SK-N-MC (cell line): ENCODE measurements around the gene SNAI3.

ENCODE experiments used
- DNase-seq: peaks from one replicate; pipeline ENCODE4 v3.0.0-alpha.2; 2011; ENCODE audit warnings: low read depth, low spot score
- H3K27ac ChIP-seq: fragments of 200-600 bp; sonication (generic); 2 replicates; pipeline ENCODE4 v1.5.1; 2016; ENCODE audit warnings: mixed run types
- H3K36me3 ChIP-seq: fragments of 200-600 bp; sonication (generic); 2 replicates; pipeline ENCODE4 v1.6.1; 2017; ENCODE audit warnings: antibody characterized with exemption, low read length, mixed read lengths; ENCODE audit not compliant: insufficient read depth
- H3K4me3 ChIP-seq: fragments of 200-600 bp; sonication (generic); 2 replicates; pipeline ENCODE4 v1.5.1; 2016
- H3K9ac ChIP-seq: fragments of 200-600 bp; sonication (generic); 2 replicates; pipeline ENCODE4 v1.8.0; 2017; ENCODE audit warnings: mixed run types, mixed read lengths; ENCODE audit not compliant: insufficient read length
- H3K9me3 ChIP-seq: fragments of 200-600 bp; sonication (generic); 2 replicates; pipeline ENCODE4 v1.6.1; 2017; ENCODE audit warnings: low read depth, mild to moderate bottlenecking, antibody characterized with exemption, low read length, moderate library complexity, mixed read lengths
- EZH2 ChIP-seq: fragments of 200-600 bp; sonication (generic); IDR thresholded peaks from one replicate; pipeline ENCODE4 v1.6.1; 2017; ENCODE audit warnings: antibody characterized with exemption
- FOXP2 ChIP-seq: optimal IDR thresholded peaks from 2 replicates; pipeline ENCODE3; 2011; ENCODE audit warnings: mild to moderate bottlenecking, moderate library complexity; ENCODE audit not compliant: insufficient read depth; ENCODE audit errors: extremely low read length, control extremely low read depth
- POLR2AphosphoS5 ChIP-seq: IDR thresholded peaks from 2 replicates; pipeline ENCODE4 v1.6.1; 2012; ENCODE audit warnings: mild to moderate bottlenecking, low read depth, low read length, borderline replicate concordance

Gene SNAI3

DNA sequence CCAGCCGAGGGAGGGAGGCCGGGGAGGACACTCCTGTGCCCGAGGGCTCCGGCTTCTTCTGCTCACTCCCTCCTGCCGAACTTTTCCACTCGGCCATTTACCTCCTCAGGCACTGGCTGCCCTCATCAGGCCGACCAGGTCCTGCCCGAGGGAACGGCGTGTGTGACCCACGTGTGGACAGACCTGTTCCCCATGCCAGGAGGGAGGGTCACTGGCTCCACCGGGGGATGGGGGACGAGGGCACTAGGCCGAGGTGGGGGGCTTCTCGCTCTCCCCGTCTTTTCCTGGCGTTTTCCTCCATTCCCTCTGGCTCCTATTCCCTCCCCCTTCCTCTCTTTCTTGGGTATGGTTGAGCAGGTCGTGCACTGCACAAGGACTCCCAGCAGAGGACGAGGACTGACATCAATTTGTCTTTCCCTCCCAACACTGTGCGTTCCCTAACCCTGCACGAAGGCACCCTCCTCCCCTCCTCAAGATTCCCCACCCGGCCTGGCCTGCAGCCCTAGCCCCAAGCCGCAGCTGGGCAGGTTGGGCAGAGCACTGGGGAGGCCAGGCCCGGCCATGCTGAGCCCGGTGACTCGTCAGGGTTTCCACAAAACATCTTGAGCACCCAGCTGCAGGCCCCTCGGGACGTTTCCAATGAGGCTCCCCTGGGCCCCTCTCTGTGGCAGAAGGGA lies 51.2 kb downstream of the SNAI3 start:
- TF ChIP-seq FOXP2 (no peak), EZH2 (no peak), POLR2AphosphoS5 (no peak)
- Histone ChIP-seq H3K9me3 (no peaks in the 10 kb centered on the region), H3K27ac (no peak overlapping the region), H3K9ac (no peak overlapping the region), H3K36me3 (no peaks in the 10 kb centered on the region), H3K4me3 (no peak overlapping the region)
- no peak for DNase-seq

DNA sequence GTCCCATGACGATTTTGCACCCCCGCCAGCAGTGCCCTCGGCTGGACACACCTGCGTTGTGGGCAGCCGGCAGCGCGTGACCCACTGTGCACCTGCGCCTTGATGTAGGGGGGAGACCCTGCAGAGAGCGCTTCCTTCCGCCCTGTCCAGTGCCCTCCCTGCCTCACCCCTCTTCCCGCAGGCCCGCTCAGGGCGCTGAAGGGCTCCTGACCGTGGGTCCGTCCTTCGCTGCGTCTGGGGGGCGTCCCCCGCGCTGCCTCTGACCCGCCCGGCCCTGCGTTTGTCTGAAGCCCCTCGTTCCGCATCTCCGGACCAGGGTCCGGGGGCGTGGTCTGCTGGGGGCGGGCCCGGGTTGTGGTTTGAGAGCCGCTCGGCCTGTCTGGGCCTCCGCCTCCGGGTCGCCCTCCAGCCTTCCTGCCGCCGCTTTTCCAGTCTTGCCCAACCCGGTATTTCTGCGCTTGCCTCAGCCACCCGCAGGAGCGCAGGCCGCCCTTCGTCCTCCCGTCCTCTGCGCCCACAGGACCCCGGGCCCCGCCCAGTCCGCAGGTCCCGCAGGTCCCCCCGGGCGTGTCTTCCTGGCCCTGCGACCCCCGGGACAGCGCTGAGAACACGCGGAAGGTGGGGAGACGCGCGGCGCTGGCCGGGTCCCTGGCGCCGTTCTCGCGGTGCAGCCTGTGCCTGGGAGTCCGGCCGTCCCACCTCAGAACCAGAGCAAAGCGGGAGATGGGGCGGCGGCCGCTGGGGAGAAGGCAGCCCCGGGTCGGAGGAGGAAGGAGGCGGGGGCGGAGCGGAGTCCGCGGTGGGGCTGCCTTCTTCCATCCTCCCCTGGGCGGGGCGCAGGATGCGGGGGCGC lies 51.9 kb downstream of the SNAI3 start:
- no peaks in the 10 kb centered on the region for H3K9me3 ChIP-seq
- DNase-seq: no peak
- H3K4me3 ChIP-seq: no peak overlapping the region
- H3K27ac ChIP-seq: no peak overlapping the region
- TF ChIP-seq EZH2 (no peak), POLR2AphosphoS5 (no peak), FOXP2 (no peak)
- H3K9ac ChIP-seq: no peak overlapping the region
- H3K36me3 ChIP-seq: no peaks in the 10 kb centered on the region

DNA sequence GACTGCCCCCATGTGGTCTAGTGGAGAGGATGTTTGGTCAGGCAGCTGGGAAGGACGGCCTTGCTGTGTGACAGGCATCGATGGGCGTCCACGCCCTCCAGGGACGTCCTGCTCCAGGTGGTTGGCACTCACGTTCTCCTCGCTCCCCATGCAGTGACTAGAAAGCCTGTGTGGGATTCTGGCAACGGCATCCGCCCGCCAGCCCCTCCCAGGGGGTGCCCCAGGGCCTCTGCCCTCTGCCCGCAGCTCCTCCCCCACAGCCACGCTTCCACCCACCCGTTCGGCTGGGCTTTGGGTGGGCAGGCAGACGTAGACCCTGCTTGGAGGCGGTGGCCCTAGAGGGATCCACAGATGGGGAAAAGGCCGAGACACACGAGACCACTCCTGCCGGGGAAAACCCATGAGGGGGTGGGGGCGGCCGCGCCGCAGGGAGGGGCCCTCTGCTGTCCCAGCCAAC lies 52.6 kb downstream of the SNAI3 start:
- no peaks in the 10 kb centered on the region for H3K36me3 ChIP-seq
- no peak for DNase-seq
- H3K27ac ChIP-seq: no peak overlapping the region
- no peak overlapping the region for H3K4me3 ChIP-seq
- no peaks in the 10 kb centered on the region for H3K9me3 ChIP-seq
- no peak overlapping the region for H3K9ac ChIP-seq
- no peak for TF ChIP-seq EZH2
- no peak for TF ChIP-seq POLR2AphosphoS5
- no peak for TF ChIP-seq FOXP2

DNA sequence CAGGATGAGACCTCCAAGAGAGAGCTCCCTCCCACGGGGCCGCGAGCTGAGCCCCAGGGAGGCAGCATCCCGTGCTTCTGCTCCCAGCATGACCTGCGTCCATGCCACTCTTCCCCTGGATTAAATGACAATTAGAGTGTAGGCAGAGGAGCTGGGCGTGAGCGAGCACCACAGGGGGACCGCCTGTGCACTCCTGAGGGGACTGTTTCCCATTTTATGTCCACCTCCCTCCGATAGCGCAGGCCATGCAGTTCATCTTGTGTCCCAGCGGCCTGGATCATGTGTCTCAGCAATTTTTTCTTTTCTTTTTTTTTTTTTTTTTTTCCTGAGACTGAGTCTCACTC lies 53.7 kb downstream of the SNAI3 start:
- H3K36me3 ChIP-seq: no peaks in the 10 kb centered on the region; the same call in 1 of the 2 replicates
- H3K9ac ChIP-seq: no peak overlapping the region
- TF ChIP-seq FOXP2 (no peak), EZH2 (no peak), POLR2AphosphoS5 (no peak)
- no peak for DNase-seq
- H3K9me3 ChIP-seq: no peaks in the 10 kb centered on the region
- H3K27ac ChIP-seq: no peak overlapping the region
- H3K4me3 ChIP-seq: no peak overlapping the region

DNA sequence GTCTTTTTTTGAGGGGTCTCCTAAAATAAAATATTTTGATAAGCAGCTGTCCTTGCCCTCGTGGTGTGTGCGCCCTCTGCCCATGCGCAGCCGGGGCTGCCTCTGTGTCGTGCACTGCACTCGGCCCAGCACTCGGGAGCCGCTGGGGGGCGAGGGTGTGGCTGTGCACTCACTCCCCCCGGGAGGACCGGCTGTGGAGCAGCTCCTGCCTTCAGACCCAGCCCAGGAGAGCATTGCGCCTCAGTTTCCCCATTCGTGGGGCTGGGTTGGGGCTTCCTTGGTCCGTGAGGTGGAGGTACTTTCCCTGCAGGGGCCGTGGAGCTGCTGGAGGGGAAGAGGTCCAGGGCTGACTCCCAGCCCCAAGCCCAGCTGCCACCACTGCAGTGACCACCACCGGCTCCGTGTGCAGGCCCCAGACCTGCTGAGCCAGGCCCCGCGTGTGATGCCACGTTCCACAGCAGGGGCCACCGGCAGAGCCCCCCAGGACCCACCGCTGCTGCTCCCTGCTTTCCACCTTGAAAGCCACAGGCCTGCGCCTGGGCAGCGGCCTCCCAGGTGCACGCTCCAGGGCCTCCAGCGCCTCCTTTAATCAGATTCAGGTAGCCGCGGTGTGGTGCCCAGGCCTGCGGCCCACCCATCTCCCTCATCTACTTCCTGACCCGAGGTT lies 54.3 kb downstream of the SNAI3 start:
- no peak overlapping the region for H3K4me3 ChIP-seq
- H3K36me3 ChIP-seq: no peaks in the 10 kb centered on the region; the same call in 1 of the 2 replicates
- no peak for DNase-seq
- H3K9me3 ChIP-seq: no peaks in the 10 kb centered on the region
- no peak overlapping the region for H3K27ac ChIP-seq
- no peak for TF ChIP-seq FOXP2
- no peak overlapping the region for H3K9ac ChIP-seq

DNA sequence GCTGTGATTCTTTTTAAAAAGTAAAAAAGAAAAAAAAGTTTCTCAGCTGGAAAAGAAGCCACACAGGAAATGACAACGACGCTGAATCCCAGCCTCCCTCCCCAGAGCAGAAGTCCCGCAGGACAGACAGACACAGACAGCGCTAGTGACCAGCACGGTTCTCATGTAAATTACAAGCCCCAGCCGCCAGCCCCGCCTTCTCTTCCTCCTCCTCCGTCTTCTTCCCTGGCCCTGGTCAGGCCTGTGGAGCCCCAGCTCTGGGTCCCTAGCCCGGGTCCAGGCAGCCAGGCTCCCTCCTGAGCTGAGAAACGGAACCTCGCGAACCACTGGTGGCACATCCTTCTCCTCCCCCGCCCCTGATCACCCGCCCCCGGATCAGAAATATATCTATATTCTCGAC lies 54.9 kb downstream of the SNAI3 start:
- Histone ChIP-seq H3K9me3 (no peaks in the 10 kb centered on the region), H3K4me3 (no peak overlapping the region), H3K9ac (no peak overlapping the region), H3K36me3 (no peaks in the 10 kb centered on the region; the same call in 1 of the 2 replicates), H3K27ac (no peak overlapping the region)
- no peak for DNase-seq
- TF ChIP-seq FOXP2 (no peak), POLR2AphosphoS5 (no peak), EZH2 (no peak)

DNA sequence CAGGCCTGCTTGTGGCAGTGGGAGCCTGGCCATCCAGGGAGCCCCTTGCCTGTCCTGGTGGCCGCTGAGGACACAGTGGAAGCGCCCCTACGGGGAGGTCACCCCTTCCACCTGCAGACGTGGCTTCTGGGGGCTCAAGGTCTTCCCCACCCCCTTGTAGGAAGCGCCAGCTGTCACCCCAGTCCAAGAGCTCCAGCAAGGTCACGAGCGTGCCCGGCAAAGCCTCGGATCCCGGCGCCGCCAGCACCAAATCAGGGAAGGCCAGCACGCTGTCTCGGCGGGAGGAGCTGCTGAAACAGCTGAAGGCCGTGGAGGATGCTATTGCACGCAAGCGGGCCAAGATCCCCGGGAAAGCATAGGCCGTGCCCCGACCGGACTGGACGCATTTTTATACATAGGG lies 55.4 kb downstream of the SNAI3 start:
- H3K9ac ChIP-seq: no peak overlapping the region
- no peaks in the 10 kb centered on the region for H3K9me3 ChIP-seq
- H3K27ac ChIP-seq: no peak overlapping the region
- no peak for DNase-seq
- no peak overlapping the region for H3K4me3 ChIP-seq
- TF ChIP-seq EZH2 (no peak), POLR2AphosphoS5 (no peak)
- H3K36me3 ChIP-seq: no peaks in the 10 kb centered on the region; the same call in 1 of the 2 replicates

DNA sequence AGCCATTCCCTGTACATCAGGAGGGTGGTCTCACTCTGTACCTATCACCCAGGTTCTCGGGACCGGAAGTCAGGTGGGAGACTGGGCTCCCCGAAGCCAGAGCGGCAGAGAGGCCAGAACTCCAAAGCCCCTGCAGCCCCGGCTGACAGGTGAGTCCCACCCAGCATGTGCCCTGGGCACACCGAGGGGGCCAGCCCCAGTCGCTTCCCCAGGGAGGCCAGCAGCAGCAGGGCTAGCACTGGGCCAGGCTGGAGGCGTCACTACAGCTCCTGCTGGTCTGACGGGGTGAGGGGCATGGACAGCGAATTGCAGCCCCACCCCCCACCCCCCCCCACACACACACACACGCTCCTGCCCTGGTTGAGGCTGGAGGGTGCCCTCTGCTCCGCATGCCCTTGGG lies 55.9 kb downstream of the SNAI3 start:
- Histone ChIP-seq H3K9ac (no peak overlapping the region), H3K27ac (no peak overlapping the region), H3K4me3 (no peak overlapping the region), H3K9me3 (no peaks in the 10 kb centered on the region), H3K36me3 (no peaks in the 10 kb centered on the region; the same call in 1 of the 2 replicates)
- no peak for DNase-seq
- TF ChIP-seq FOXP2 (no peak), EZH2 (no peak), POLR2AphosphoS5 (no peak)

DNA sequence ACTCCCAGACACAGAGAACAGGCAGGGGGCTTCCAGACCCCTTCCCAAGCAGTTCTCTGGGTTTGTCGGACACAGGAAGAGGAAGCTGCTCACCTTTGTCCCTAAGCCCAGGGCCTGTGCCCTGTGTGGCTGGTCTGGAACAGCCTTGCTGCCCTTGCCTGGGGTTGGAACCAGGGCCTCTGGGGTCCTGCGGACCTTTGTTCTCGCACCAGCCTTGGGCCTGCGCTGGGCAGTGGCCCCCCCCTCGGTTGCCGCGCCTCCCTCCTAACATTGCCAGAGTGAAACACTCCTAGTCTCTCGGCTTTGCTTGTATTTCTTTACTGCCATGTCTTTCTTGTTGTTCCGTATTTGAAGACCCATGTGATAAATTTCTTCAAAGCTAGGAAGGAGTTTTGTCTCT lies 56.5 kb downstream of the SNAI3 start:
- Histone ChIP-seq H3K9me3 (no peaks in the 10 kb centered on the region), H3K4me3 (no peak overlapping the region), H3K9ac (no peak overlapping the region), H3K27ac (no peak overlapping the region), H3K36me3 (no peaks in the 10 kb centered on the region; the same call in 1 of the 2 replicates)
- TF ChIP-seq EZH2: no peak
- TF ChIP-seq FOXP2: no peak
- TF ChIP-seq POLR2AphosphoS5: no peak
- no peak for DNase-seq
